ENCODE results near the gene GFPT1. TPM values are rescaled to one million over a fixed set of nuclear protein-coding genes. Genes with fewer than 3 reads are reported as not detected.

Gene GFPT1
- total and polyA plus RNA-seq, 9 donors = 6.9 to 39.5 (median 28.7) TPM

DNA sequence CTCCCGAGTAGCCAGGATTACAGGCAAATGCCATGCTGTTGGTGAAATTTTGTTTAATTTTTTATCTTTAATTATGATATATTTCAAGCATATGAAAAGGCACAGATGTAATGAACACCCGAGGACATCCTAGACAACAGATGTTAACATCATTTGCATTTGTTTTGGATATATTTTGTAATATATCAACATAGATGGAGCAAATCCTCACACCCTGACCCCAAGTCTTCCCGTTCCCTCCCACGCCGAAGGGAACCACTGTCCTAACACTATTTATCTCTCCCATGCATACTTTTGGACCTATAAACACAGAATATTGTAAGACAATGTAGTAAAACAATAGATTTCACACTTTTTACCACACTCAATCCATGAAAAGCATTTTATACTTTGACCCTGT lies 99.5 kb downstream of the GFPT1 start:
- Histone ChIP-seq H3K4me3 (no peak overlapping the region), H3K36me3 (no peaks in the 10 kb centered on the region), H3K27ac (no peak overlapping the region), H3K4me1 (ENCODE audit: insufficient read depth) (peaks cover 3% of the 10 kb centered on the region), H3K9me3 (no peaks in the 10 kb centered on the region), H3K27me3 (no peaks in the 10 kb centered on the region)
- WGBS, 3 donors = 22 to 53% (median 27%) methylated on average over 5 of the region's 5 CpGs
- intact Hi-C loops (cut with DNase I) = no loop called here
- TF ChIP-seq EP300 (IDR thresholded peaks at IDR 0.05) (no peak), POLR2A (IDR thresholded peaks at IDR 0.05) (no peak)
- TF ChIP-seq, protein P1, sequence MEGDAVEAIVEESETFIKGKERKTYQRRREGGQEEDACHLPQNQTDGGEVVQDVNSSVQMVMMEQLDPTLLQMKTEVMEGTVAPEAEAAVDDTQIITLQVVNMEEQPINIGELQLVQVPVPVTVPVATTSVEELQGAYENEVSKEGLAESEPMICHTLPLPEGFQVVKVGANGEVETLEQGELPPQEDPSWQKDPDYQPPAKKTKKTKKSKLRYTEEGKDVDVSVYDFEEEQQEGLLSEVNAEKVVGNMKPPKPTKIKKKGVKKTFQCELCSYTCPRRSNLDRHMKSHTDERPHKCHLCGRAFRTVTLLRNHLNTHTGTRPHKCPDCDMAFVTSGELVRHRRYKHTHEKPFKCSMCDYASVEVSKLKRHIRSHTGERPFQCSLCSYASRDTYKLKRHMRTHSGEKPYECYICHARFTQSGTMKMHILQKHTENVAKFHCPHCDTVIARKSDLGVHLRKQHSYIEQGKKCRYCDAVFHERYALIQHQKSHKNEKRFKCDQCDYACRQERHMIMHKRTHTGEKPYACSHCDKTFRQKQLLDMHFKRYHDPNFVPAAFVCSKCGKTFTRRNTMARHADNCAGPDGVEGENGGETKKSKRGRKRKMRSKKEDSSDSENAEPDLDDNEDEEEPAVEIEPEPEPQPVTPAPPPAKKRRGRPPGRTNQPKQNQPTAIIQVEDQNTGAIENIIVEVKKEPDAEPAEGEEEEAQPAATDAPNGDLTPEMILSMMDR (IDR thresholded peaks at IDR 0.05) = no peak
- DNase-seq = no peak

DNA sequence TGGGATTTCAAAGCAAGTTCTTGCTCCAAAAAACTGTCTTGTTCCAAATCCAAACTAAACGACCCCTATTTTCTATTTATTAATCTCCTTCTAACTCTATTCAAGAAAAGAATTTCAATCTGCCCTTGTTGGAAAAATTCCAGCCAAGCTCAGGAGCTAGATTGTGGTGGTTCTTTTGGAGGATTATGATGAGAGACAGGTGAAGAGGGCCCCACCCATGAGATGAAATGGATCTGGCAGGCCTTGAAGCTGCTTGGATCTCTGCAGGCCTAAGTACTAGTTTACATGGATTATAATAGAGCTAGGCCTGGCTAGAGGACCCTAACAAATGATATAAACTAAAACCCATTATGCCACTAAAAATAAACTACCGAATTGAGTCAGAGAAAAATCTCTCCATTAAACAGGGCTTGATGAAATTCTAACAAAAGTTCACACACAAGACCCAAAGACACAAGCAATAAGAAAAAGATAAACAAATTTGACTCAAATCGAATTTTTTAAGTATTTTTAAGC lies 101.6 kb downstream of the GFPT1 start:
- Histone ChIP-seq H3K36me3 (no peaks in the 10 kb centered on the region), H3K4me3 (no peak overlapping the region), H3K9me3 (no peaks in the 10 kb centered on the region), H3K27me3 (no peaks in the 10 kb centered on the region), H3K27ac (no peak overlapping the region), H3K4me1 (ENCODE audit: insufficient read depth) (no peaks in the 10 kb centered on the region)
- DNase-seq = no peak
- TF ChIP-seq, protein P1 (IDR thresholded peaks at IDR 0.05) = no peak
- no peak for TF ChIP-seq POLR2A (IDR thresholded peaks at IDR 0.05)
- TF ChIP-seq EP300 (IDR thresholded peaks at IDR 0.05) = no peak
- 64 to 73% (median 64%) methylated on average over 3 of the region's 3 CpGs for WGBS, 3 donors
- intact Hi-C loops (cut with DNase I) = no loop called here

DNA sequence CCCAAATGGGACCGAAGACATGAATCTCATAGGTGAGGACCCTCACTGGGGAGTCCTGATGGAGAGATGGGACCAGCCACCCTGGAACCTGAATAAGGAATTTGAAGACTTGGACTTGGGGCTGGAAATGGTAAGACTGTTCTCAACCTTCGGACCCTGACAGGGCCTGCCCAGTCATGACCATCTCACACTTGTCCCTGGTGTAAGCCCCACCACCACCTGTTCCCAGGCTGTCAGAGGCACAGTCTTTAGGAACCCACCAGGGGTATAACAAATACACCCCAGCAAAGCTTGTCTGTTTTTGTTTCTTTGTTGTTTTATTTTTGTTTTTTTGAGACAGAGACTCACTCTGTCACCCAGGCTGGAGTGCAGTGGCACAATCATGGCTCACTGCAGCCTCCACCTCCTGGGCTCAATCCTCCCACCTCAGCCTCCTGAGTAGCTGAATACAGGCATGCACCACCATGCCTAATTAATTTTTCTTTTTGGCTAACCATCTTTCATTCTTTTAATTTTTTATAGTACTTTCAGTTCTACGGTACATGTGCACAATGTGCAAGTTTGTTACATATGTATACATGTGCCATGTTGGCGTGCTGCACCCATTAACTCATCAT lies 106.1 kb downstream of the GFPT1 start:
- Histone ChIP-seq H3K27me3 (no peaks in the 10 kb centered on the region), H3K36me3 (no peaks in the 10 kb centered on the region), H3K9me3 (no peaks in the 10 kb centered on the region), H3K4me1 (ENCODE audit: insufficient read depth) (no peaks in the 10 kb centered on the region), H3K27ac (no peak overlapping the region), H3K4me3 (no peak overlapping the region)
- WGBS, 3 donors = 95 to 97% (median 96%) methylated on average over 4 of the region's 4 CpGs
- intact Hi-C loops (cut with DNase I) = no loop called here
- DNase-seq = no peak
- TF ChIP-seq EP300 (IDR thresholded peaks at IDR 0.05) = no peak
- TF ChIP-seq, protein P1 (IDR thresholded peaks at IDR 0.05) = no peak
- no peak for TF ChIP-seq POLR2A (IDR thresholded peaks at IDR 0.05)

DNA sequence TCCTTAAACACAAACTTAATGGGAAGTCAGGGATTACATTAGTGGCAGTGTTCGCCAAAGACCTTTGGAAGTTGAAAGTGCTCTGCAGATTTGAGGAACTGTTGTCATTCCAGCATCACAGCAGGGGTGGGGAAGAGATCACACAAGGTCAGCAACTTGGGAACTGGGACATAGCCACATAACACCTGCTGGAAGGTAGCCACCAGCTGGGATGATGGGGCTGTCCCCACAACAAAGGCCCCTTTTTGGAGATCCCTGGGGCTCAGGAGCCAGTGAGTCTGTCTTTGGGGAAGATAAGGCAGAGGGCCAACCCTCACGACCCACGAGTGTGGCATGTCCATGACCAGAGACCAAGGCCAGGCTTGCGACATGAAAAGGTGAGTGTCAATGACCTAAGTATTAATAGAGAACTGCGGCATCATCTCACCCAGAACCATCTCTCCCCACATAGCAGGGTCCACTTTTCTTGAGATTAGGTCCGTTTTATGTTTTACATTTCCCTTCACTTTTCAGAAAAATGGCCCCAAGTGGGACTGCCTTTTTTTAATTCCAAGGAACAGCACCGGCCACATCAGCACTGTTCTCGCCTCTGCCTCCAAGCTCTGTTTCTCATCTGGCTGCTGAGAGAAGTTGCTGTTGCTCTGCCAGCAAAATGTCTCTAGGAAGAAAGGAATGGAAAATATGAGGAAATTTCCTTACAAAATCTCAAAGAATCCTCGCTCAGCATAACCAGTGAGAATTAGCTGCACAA lies 106.9 kb downstream of the GFPT1 start:
- Histone ChIP-seq H3K27me3 (no peaks in the 10 kb centered on the region), H3K36me3 (no peaks in the 10 kb centered on the region), H3K4me1 (ENCODE audit: insufficient read depth) (no peaks in the 10 kb centered on the region), H3K27ac (no peak overlapping the region), H3K9me3 (no peaks in the 10 kb centered on the region), H3K4me3 (no peak overlapping the region)
- 72 to 80% (median 75%) methylated on average over 9 of the region's 9 CpGs for WGBS, 3 donors
- DNase-seq = no peak
- intact Hi-C loops (cut with DNase I) = no loop called here
- TF ChIP-seq EP300 (IDR thresholded peaks at IDR 0.05) (no peak), POLR2A (IDR thresholded peaks at IDR 0.05) (no peak)
- TF ChIP-seq, protein P1 (IDR thresholded peaks at IDR 0.05) = no peak

Data from ovary (tissue), 9 donors.